ENCODE data around the gene TMEM117.

Gene TMEM117

GRCh38 chr12:43964033-43964432 is 128.2 kb downstream of the TMEM117 start:
- no peak for DNase-seq (ENCODE audit: low spot score)

DNA sequence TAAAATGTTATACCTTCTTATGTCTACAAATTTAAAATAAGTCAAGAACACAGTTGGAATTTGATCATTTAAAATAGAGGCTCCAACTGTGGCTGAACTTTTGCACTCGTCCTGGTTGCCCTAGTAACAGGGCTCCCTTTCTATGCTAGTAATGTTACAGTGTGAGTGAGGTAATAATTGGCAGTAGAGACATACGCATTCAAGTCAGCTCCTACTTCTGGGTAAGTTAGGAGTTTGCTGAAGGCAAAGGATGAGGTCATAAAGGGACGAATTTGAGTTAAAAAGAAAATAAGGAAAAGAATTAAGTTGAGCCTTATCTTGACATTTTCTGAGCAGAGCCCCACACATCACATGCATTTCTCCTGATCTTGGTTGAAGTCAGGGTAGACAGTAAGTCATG is 129.1 kb downstream of the TMEM117 start:
- no peak for DNase-seq (ENCODE audit: low spot score)

- no peak for DNase-seq (ENCODE audit: low spot score)
Observed at GRCh38 chr12:43965899-43966298, 130.0 kb downstream of the TMEM117 start.

DNA sequence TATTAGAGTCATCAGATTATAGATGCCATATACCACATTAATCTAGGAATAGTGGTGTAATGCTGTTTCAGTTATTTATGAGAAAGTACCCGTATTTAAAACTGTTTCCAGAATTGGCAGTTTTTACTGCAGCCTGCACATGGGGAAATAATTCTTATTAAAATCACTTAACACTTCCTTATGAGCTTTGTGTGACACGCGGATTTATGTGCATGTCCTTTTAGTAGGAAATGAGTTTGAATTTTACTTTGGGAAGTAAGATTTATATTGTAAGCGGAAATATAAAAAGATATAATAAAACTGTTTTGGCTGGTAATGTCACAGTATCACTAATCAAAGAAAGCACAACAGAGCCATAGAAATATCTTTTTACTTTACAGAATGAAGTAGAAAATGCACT is 132.9 kb downstream of the TMEM117 start:
- DNase-seq (ENCODE audit: low spot score) = no peak

GRCh38 chr12:43969882-43970281 is 134.0 kb downstream of the TMEM117 start:
- DNase-seq (ENCODE audit: low spot score) = no peak

GRCh38 chr12:43973385-43973784 is 137.5 kb downstream of the TMEM117 start:
- DNase-seq (ENCODE audit: low spot score) = no peak

GRCh38 chr12:43973993-43974392 is 138.1 kb downstream of the TMEM117 start:
- DNase-seq (ENCODE audit: low spot score) = no peak

GRCh38 chr12:43976027-43976426 is 140.1 kb downstream of the TMEM117 start:
- DNase-seq (ENCODE audit: low spot score) = no peak

- no peak for DNase-seq (ENCODE audit: low spot score)
Observed at GRCh38 chr12:43978556-43978955, 142.7 kb downstream of the TMEM117 start.

GRCh38 chr12:43979450-43979849 is 143.6 kb downstream of the TMEM117 start:
- no peak for DNase-seq (ENCODE audit: low spot score)

GRCh38 chr12:43980627-43981191 is 144.8 kb downstream of the TMEM117 start:
- DNase-seq (ENCODE audit: low spot score) = no peak

DNA sequence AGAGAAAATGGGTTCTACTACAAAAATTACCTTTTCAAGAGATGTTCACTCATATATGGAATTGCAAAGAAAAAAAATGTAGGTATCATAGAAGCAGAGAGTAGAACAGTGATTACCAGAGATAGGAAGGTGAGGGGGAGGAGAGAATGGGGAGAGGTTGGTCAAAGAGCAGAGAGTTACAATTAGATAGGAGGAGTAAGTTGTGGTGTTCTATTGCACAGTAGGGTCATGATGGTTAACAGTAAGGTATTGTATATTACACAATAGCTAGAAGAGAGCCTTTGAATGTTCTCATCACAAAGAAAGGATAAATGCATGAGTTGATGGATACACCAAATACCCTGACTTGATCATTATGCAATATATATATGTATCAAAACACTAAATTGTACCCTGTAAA is 145.8 kb downstream of the TMEM117 start:
- DNase-seq (ENCODE audit: low spot score) = no peak

DNA sequence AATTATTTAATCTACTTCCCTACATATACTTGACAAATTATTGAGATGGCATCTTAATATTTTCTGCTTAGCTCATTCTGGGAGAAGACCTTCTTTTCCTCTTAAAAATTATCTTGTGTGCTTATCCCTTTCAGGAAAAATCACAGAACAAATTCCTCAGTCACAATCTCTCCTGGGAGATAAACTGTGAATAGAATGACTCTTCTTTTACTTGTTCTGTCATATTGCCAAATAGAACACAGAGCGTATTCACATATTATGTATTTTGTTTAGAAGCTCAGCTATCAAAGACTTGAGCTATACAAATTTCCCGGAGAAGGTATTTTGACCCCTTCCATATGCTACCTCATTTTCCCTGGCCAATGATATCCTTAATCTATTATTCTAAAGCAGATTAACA is 146.7 kb downstream of the TMEM117 start:
- DNase-seq (ENCODE audit: low spot score) = no peak

DNA sequence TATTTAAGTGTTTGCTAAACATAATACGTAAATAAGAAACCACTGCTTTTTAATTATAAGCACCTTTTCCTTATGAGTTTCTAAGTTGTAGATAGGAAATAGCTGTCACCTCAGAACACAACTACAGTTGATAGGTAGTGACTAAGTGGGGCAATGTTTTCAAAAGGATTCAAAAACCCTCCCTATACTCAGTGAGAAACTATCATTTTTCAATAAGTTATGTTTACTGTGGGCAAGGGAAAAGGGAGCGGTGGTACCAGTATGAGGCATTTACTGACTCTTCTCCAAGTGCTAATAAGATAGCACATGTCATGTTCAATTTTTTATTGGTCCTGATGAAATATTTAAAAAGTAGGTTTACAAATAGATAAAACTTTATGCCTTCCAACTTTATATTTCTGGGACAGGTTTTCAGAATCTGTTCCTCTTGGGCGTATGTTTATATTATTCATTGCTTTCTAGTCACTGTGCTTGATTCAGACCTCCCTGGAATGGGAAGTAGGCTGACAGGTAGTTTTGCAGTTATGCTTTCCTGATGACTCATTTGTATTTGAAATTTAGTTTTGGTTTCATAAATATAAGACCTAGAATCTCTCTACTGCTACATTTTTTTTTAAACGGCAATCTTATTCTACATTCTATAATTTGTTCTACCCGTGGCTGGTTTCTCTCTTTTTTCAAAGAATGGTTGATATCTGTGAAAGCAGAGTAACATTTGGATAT is 153.1 kb downstream of the TMEM117 start:
- peak; percentile 19 for DNase-seq (ENCODE audit: low spot score)

- DNase-seq (ENCODE audit: low spot score) = no peak
Observed at GRCh38 chr12:43992856-43993255, 157.0 kb downstream of the TMEM117 start.

- peak; percentile 44 for DNase-seq (ENCODE audit: low spot score)
Observed at GRCh38 chr12:44000309-44000952, 164.6 kb downstream of the TMEM117 start.

DNA sequence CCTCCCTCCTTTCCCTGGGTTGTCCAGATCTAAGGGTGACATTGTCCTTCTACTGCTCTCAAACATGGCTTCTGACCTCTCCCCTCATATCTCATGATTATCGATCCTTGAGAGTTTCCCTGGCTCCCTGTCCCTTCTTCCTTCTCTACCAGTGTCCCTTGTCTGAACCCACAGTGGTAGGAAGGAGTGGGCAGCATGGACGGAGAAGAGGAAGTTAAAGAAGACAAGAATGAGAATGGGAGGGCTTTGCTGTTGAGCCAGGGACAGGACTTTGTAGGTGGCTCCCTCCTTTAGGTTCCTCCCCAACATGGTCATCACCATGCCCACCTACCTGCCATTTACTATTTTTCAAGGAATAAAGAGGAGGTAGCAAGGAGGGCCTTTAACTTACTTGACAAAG is 166.7 kb downstream of the TMEM117 start:
- no peak for DNase-seq (ENCODE audit: low spot score)

DNA sequence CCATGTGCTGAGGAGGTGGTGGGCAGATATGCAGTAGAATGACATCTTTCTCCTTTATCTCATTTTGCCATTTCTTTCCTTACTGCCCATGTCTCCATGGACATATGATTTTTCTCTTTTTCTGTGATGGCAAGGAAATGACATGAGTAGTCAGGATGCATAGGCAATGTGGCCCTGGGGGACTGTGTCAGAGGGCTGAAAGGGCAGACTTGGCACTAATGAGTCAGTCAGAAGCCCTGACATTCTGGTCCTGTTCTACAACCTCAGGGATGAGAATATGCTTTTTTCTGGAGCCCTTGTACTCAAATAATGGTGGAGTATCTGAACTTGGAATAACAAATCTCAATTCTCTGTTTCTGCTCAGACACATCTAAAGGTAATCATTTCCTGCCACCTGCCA is 167.8 kb downstream of the TMEM117 start:
- DNase-seq (ENCODE audit: low spot score) = no peak

DNA sequence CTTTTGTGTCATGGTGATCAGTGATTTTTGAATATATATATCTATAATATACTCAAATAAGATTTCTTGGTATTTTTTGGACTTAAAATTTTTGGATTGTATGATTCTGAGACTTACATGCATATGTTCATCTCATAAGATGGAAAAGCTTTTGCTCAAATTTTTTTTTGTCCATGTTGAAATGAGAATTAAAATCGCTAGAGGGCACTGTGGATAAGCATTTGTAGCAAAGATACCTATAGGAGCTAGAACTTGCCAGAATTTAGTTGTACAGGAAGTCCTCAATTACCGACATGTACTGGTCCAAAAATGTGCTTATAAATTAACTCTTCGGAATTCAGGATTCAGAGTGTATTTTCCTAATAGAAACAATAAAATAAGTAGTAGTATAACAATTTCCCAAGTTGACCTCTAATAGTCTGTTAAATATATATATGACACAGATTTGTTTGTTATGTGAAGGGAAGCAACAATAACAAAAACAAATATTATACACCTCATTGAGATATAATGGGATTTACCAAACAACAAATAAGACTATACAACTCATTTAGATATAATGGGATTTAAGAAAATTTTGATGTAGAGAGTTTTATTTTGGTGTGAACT is 179.6 kb downstream of the TMEM117 start:
- peak; percentile 55 for DNase-seq (ENCODE audit: low spot score)

DNA sequence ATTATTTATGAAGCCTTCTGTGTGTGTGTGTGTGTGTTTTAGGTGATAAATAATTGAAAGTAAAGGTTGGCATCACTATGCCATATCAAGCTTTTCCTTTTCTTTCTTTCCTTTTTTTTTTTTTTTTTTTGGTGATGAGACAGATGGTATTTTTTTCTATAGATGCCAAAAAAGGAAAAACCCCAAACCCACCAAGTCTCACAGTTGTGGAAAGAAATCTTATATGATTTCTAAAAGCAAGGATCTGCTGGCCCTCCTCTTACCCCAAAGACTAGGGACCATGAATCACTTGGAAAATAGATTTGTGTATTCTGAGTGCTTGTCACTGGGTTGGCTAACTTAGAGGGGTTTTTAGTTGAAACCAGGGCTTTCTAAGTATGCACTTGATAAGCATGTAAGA is 181.3 kb downstream of the TMEM117 start:
- DNase-seq (ENCODE audit: low spot score) = no peak

GRCh38 chr12:44019118-44019517 is 183.2 kb downstream of the TMEM117 start:
- no peak for DNase-seq (ENCODE audit: low spot score)

DNA sequence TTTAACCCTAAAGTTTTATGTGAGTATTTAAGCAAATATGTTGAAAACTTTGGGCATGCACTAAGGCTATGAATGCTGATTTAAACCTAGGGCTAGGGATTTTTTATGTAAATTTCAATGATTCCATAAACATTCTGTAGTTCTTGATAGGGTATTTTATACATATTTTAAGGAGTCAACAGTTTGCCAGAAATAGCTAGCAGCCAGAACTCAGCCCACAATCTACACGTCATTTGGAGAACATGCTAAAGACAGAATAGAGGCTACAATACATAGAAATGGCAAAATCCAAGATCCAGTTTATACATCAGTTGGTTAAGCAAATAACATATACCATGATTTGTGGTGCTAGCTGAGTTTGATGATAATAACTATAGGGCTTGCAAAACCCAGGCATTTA is 184.7 kb downstream of the TMEM117 start:
- no peak for DNase-seq (ENCODE audit: low spot score)

DNA sequence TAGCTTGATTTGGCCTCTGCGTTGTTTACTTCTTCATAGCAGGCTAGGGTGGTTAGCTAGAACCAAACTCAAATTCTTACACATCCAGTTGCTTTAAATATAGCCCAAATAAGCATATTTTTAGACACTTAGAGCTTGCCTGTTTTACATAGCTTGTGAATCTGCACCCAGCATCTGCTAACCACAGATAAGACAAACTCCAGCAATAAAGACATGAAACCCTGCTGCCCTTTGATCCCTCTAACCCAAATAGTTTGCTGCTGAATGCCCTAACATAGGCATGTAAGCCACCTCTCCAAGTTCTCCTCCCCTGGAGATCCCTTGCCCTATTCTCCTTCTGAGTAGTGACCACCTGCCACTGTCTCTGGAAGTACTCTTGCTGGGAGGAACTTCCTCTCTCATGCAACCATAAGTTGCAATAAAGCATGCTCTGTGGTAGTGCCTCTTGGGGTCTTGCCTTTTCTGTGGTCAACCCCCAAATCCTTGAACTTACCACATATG is 185.6 kb downstream of the TMEM117 start:
- DNase-seq (ENCODE audit: low spot score) = no peak
